ENCODE data around the gene CCSER1. TPM values are rescaled to one million over a fixed set of nuclear protein-coding genes. Genes with fewer than 3 reads are reported as not detected.
"Not testable (repeated sequence)": the region's sequence is repeated elsewhere in the genome, so short reads cannot be mapped to it uniquely, and the experiment has no call there.

CCSER1 gene
- total RNA-seq, 2 experiments from 2014 or later: not detected

GRCh38 chr4:90442619-90443018 lies 315.4 kb downstream of the CCSER1 start:
- ChIA-PET POLR2A (no interaction called here), CTCF (no interaction called here)
- Mint-ChIP-seq H3K27ac (no peak overlapping the region), H3K4me1 (ENCODE audit: low read depth) (no peaks in the 10 kb centered on the region), H3K9me3 (ENCODE audit: insufficient read depth) (no peaks in the 10 kb centered on the region), H3K27me3 (ENCODE audit: low read depth) (no peaks in the 10 kb centered on the region), H3K4me3 (no peak overlapping the region), H3K36me3 (ENCODE audit: low read depth) (no peaks in the 10 kb centered on the region)
- ATAC-seq: no peak
- no peak for DNase-seq

- Mint-ChIP-seq H3K27me3 (ENCODE audit: low read depth) (no peaks in the 10 kb centered on the region), H3K4me3 (no peak overlapping the region), H3K27ac (no peak overlapping the region), H3K9me3 (ENCODE audit: insufficient read depth) (no peaks in the 10 kb centered on the region), H3K36me3 (ENCODE audit: low read depth) (no peaks in the 10 kb centered on the region), H3K4me1 (ENCODE audit: low read depth) (no peaks in the 10 kb centered on the region)
- ChIA-PET POLR2A (no interaction called here), CTCF (no interaction called here)
- no peak for ATAC-seq
- DNase-seq: no peak
Observed at GRCh38 chr4:90443231-90443630, 316.0 kb downstream of the CCSER1 start.

GRCh38 chr4:90444904-90445303 lies 317.7 kb downstream of the CCSER1 start:
- POLR2A ChIA-PET: no interaction called here
- H3K4me1 Mint-ChIP-seq (ENCODE audit: low read depth): no peaks in the 10 kb centered on the region
- CTCF ChIA-PET: no interaction called here
- H3K4me3 Mint-ChIP-seq: no peak overlapping the region
- no peaks in the 10 kb centered on the region for H3K36me3 Mint-ChIP-seq (ENCODE audit: low read depth)
- no peak overlapping the region for H3K27ac Mint-ChIP-seq
- no peak for DNase-seq
- H3K9me3 Mint-ChIP-seq (ENCODE audit: insufficient read depth): peaks cover under 1% of the 10 kb centered on the region
- no peaks in the 10 kb centered on the region for H3K27me3 Mint-ChIP-seq (ENCODE audit: low read depth)
- ATAC-seq: no peak

- no peaks in the 10 kb centered on the region for H3K36me3 Mint-ChIP-seq (ENCODE audit: low read depth)
- peaks cover 3% of the 10 kb centered on the region for H3K9me3 Mint-ChIP-seq (ENCODE audit: insufficient read depth)
- ChIA-PET CTCF (no interaction called here), POLR2A (no interaction called here)
- no peak overlapping the region for H3K27ac Mint-ChIP-seq
- H3K4me3 Mint-ChIP-seq: no peak overlapping the region
- H3K4me1 Mint-ChIP-seq (ENCODE audit: low read depth): no peaks in the 10 kb centered on the region
- no peaks in the 10 kb centered on the region for H3K27me3 Mint-ChIP-seq (ENCODE audit: low read depth)
- DNase-seq: no peak
- ATAC-seq: no peak
Observed at GRCh38 chr4:90445380-90445779, 318.2 kb downstream of the CCSER1 start.

- DNase-seq (no peak), ATAC-seq (no peak)
- Mint-ChIP-seq H3K27me3 (ENCODE audit: low read depth) (no peaks in the 10 kb centered on the region), H3K9me3 (ENCODE audit: insufficient read depth) (peaks cover 7% of the 10 kb centered on the region), H3K4me3 (no peak overlapping the region), H3K36me3 (ENCODE audit: low read depth) (no peaks in the 10 kb centered on the region), H3K27ac (no peak overlapping the region), H3K4me1 (ENCODE audit: low read depth) (no peaks in the 10 kb centered on the region)
- ChIA-PET CTCF (no interaction called here), POLR2A (no interaction called here)
Observed at GRCh38 chr4:90449626-90450025, 322.4 kb downstream of the CCSER1 start.

- DNase-seq (no peak), ATAC-seq (no peak)
- ChIA-PET POLR2A (no interaction called here), CTCF (no interaction called here)
- no peaks in the 10 kb centered on the region for H3K27me3 Mint-ChIP-seq (ENCODE audit: low read depth)
- no peak overlapping the region for H3K27ac Mint-ChIP-seq
- no peaks in the 10 kb centered on the region for H3K36me3 Mint-ChIP-seq (ENCODE audit: low read depth)
- no peak overlapping the region for H3K4me3 Mint-ChIP-seq
- no peaks in the 10 kb centered on the region for H3K4me1 Mint-ChIP-seq (ENCODE audit: low read depth)
- H3K9me3 Mint-ChIP-seq (ENCODE audit: insufficient read depth): peaks cover 5% of the 10 kb centered on the region
Observed at GRCh38 chr4:90456891-90457290, 329.7 kb downstream of the CCSER1 start.

- Mint-ChIP-seq H3K36me3 (ENCODE audit: low read depth) (no peaks in the 10 kb centered on the region), H3K27ac (no peak overlapping the region), H3K4me1 (ENCODE audit: low read depth) (no peaks in the 10 kb centered on the region), H3K4me3 (no peak overlapping the region), H3K9me3 (ENCODE audit: insufficient read depth) (peaks cover 5% of the 10 kb centered on the region), H3K27me3 (ENCODE audit: low read depth) (no peaks in the 10 kb centered on the region)
- ChIA-PET CTCF (no interaction called here), POLR2A (no interaction called here)
- no peak for ATAC-seq
- no peak for DNase-seq
Observed at GRCh38 chr4:90457817-90458216, 330.6 kb downstream of the CCSER1 start.

GRCh38 chr4:90458576-90458975 lies 331.4 kb downstream of the CCSER1 start:
- H3K9me3 Mint-ChIP-seq (ENCODE audit: insufficient read depth): peaks cover 5% of the 10 kb centered on the region
- H3K27ac Mint-ChIP-seq: no peak overlapping the region
- no peaks in the 10 kb centered on the region for H3K4me1 Mint-ChIP-seq (ENCODE audit: low read depth)
- DNase-seq (no peak), ATAC-seq (no peak)
- no peaks in the 10 kb centered on the region for H3K27me3 Mint-ChIP-seq (ENCODE audit: low read depth)
- no peaks in the 10 kb centered on the region for H3K36me3 Mint-ChIP-seq (ENCODE audit: low read depth)
- ChIA-PET CTCF (no interaction called here), POLR2A (no interaction called here)
- no peak overlapping the region for H3K4me3 Mint-ChIP-seq

GRCh38 chr4:90474484-90474883 lies 347.3 kb downstream of the CCSER1 start:
- Mint-ChIP-seq H3K4me1 (ENCODE audit: low read depth) (no peaks in the 10 kb centered on the region), H3K27me3 (ENCODE audit: low read depth) (no peaks in the 10 kb centered on the region), H3K27ac (no peak overlapping the region), H3K9me3 (ENCODE audit: insufficient read depth) (no peaks in the 10 kb centered on the region), H3K4me3 (no peak overlapping the region), H3K36me3 (ENCODE audit: low read depth) (no peaks in the 10 kb centered on the region)
- ChIA-PET POLR2A (interaction anchor here (0.5 kb wide), 1 partner anchor 40 kb away, joined by 3 read pairs; no protein-coding TSS in a partner anchor), CTCF (no interaction called here)
- ATAC-seq (no peak), DNase-seq (no peak)

- Mint-ChIP-seq H3K36me3 (ENCODE audit: low read depth) (no peaks in the 10 kb centered on the region), H3K27ac (no peak overlapping the region), H3K27me3 (ENCODE audit: low read depth) (no peaks in the 10 kb centered on the region), H3K9me3 (ENCODE audit: insufficient read depth) (no peaks in the 10 kb centered on the region), H3K4me3 (no peak overlapping the region), H3K4me1 (ENCODE audit: low read depth) (no peaks in the 10 kb centered on the region)
- POLR2A ChIA-PET: no interaction called here
- DNase-seq: no peak
- CTCF ChIA-PET: no interaction called here
- ATAC-seq: no peak
Observed at GRCh38 chr4:90476019-90476418, 348.8 kb downstream of the CCSER1 start.

- no peak for ATAC-seq
- Mint-ChIP-seq H3K4me3 (no peak overlapping the region), H3K27ac (no peak overlapping the region), H3K27me3 (ENCODE audit: low read depth) (no peaks in the 10 kb centered on the region), H3K36me3 (ENCODE audit: low read depth) (no peaks in the 10 kb centered on the region), H3K4me1 (ENCODE audit: low read depth) (no peaks in the 10 kb centered on the region), H3K9me3 (ENCODE audit: insufficient read depth) (no peaks in the 10 kb centered on the region)
- ChIA-PET POLR2A (no interaction called here), CTCF (no interaction called here)
- DNase-seq: no peak
Observed at GRCh38 chr4:90476586-90476985, 349.4 kb downstream of the CCSER1 start.

GRCh38 chr4:90484894-90485293 lies 357.7 kb downstream of the CCSER1 start:
- H3K27ac Mint-ChIP-seq; H3K36me3 Mint-ChIP-seq (ENCODE audit: low read depth); H3K4me3 Mint-ChIP-seq; H3K27me3 Mint-ChIP-seq (ENCODE audit: low read depth); H3K9me3 Mint-ChIP-seq (ENCODE audit: insufficient read depth); POLR2A ChIA-PET; H3K4me1 Mint-ChIP-seq (ENCODE audit: low read depth); ATAC-seq; CTCF ChIA-PET; DNase-seq: not testable (repeated sequence)

- POLR2A ChIA-PET: no interaction called here
- CTCF ChIA-PET: no interaction called here
- H3K27me3 Mint-ChIP-seq (ENCODE audit: low read depth): no peaks in the 10 kb centered on the region
- no peaks in the 10 kb centered on the region for H3K4me1 Mint-ChIP-seq (ENCODE audit: low read depth)
- no peaks in the 10 kb centered on the region for H3K36me3 Mint-ChIP-seq (ENCODE audit: low read depth)
- DNase-seq: no peak
- no peak overlapping the region for H3K4me3 Mint-ChIP-seq
- peaks cover 5% of the 10 kb centered on the region for H3K9me3 Mint-ChIP-seq (ENCODE audit: insufficient read depth)
- no peak for ATAC-seq
- no peak overlapping the region for H3K27ac Mint-ChIP-seq
Observed at GRCh38 chr4:90486346-90486745, 359.2 kb downstream of the CCSER1 start.

All from activated CD8-positive, alpha-beta T cell treated with anti-CD3 and anti-CD28 coated beads, Interleukin-2, amount 10 ng/mL, durations not matched to agents 7 days and 5 days (primary cell).